Progenitor cell of endocrine pancreas (in vitro differentiated cells): ENCODE data around the gene HOOK2. TPM values are rescaled to one million over a fixed set of nuclear protein-coding genes. Genes with fewer than 3 reads are reported as not detected.
A peak's percentile ranks its signal among the peaks of the same experiment; 100 is the strongest.

ENCODE experiments used
- DNase-seq: peaks from one replicate; pipeline ENCODE4 v3.0.0; 2021; ENCODE audit warnings: low spot score; ENCODE audit not compliant: unreplicated experiment
- H3K27ac Mint-ChIP-seq: 2 replicates; pipeline ENCODE4 v1.8.0; 2021; ENCODE audit warnings: mild to moderate bottlenecking, moderate library complexity, mixed read lengths
- H3K27me3 Mint-ChIP-seq: 2 replicates; pipeline ENCODE4 v1.8.0; 2021; ENCODE audit warnings: mixed read lengths
- H3K36me3 Mint-ChIP-seq: 2 replicates; pipeline ENCODE4 v1.8.0; 2022; ENCODE audit warnings: mixed read lengths; ENCODE audit not compliant: insufficient read depth
- H3K4me1 Mint-ChIP-seq: 2 replicates; pipeline ENCODE4 v1.8.0; 2021; ENCODE audit warnings: low read depth, mixed read lengths
- H3K4me3 Mint-ChIP-seq: 2 replicates; pipeline ENCODE4 v1.8.0; 2021; ENCODE audit warnings: low read depth, mild to moderate bottlenecking, moderate library complexity, mixed read lengths
- H3K9me3 Mint-ChIP-seq: 2 replicates; pipeline ENCODE4 v1.8.0; 2021; ENCODE audit warnings: low read depth, mixed read lengths
- total RNA-seq: library from RNA; stranded (reverse); gene quantifications from 2 replicates; pipeline ENCODE4 v1.2.1, GENCODE V29; 2021
- TF ChIP-seq, protein P1 (sequence below): fragments of 200-600 bp; sonication (generic); IDR thresholded peaks from one replicate; pipeline ENCODE4 v1.5.0; 2021; ENCODE audit warnings: antibody characterized with exemption, mild to moderate bottlenecking; ENCODE audit not compliant: unreplicated experiment

The HOOK2 gene
- total RNA-seq, 1 donor from 2014 or later: 115 TPM

DNA sequence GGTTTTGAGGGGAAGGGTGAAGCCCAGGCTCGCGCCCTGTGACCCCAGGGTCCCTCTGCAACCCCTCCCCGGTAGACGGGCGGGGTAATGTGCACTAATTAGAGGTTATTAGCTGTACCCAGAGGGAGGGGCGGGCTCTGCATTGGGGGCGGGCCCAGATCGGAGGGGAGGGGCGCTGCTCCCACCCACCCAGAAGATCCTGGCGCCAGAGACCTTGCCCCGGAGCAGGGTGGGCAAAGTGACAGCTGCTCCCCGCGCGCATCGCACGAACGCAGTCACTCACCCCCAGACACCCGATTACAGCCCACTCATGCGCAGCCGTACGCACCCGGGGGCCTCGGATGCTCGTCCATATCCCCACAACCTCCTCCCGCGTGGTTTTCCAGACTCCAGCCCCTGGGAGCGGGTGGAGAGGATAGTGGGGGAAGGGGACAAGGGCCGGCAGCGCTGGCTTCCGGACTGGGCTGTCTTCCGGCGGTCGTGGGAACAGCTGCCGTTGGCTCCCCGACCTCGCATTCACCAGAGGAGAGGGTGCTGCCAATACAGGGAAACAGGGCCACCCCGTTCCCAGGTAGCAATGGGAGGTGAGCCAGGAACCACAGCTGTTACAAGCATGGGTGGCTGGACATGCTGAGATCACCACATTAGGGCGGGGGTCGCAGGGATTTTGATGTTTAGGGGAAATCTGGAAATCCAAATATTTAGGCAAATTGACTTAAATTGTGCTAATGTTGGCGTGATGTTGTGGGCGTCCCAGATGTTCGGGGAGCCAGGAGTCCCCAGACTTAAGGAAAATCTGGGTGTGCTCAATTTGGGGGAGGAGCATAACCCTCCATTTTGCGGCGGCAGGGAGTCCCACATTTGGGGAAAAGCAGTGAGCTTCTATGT lies 2.9 kb upstream of the HOOK2 start:
- H3K9me3 Mint-ChIP-seq: no peaks in the 10 kb centered on the region
- no peak for DNase-seq

DNA sequence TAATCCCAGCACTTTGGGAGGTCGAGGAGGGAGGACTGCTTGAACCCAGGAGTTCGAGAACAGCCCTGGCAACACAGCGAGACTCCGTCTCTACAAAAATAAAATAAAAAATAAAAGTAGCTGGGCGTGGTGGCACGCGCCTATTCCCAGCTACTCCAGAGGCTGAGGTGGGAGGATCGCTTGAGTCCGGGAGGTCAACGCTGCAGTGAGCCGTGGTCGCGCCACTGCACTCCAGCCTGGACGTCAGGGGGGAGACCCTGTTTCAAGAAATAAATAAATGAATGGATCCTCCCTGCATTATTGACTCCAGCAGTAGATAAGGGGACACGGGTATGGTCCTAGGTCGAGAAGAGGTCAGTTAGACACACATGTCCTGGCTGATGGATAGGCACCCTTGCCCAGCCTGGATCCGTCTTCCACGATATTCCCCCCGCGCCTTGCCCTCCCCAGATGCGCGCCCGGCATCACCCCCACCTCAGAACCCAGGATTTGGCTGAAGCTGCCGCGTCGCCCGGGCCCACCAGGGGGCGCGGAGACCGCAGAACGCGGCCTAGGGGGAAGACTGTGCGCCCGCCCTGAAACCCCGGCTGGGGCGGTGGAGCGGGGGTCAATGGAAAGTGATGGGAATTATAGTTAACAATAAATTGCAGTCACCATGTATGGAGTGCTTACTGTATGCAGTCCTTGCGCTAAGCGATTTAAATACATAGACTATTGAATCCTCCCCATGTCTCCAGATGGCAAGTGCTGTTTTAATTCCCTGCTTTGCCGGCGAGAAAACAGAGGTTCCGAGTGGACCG lies 2.1 kb upstream of the HOOK2 start:
- peak; percentile 76 for DNase-seq
- H3K27ac Mint-ChIP-seq: peak overlapping the region; percentile 52
- H3K27me3 Mint-ChIP-seq: peaks cover 11% of the 10 kb centered on the region
- H3K4me3 Mint-ChIP-seq: peak overlapping the region; percentile 74
- no peaks in the 10 kb centered on the region for H3K9me3 Mint-ChIP-seq
- H3K36me3 Mint-ChIP-seq: peaks cover 4% of the 10 kb centered on the region
- TF ChIP-seq, protein P1, sequence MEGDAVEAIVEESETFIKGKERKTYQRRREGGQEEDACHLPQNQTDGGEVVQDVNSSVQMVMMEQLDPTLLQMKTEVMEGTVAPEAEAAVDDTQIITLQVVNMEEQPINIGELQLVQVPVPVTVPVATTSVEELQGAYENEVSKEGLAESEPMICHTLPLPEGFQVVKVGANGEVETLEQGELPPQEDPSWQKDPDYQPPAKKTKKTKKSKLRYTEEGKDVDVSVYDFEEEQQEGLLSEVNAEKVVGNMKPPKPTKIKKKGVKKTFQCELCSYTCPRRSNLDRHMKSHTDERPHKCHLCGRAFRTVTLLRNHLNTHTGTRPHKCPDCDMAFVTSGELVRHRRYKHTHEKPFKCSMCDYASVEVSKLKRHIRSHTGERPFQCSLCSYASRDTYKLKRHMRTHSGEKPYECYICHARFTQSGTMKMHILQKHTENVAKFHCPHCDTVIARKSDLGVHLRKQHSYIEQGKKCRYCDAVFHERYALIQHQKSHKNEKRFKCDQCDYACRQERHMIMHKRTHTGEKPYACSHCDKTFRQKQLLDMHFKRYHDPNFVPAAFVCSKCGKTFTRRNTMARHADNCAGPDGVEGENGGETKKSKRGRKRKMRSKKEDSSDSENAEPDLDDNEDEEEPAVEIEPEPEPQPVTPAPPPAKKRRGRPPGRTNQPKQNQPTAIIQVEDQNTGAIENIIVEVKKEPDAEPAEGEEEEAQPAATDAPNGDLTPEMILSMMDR: peak; percentile 97
- H3K4me1 Mint-ChIP-seq: peaks cover 13% of the 10 kb centered on the region

More for the DNA sequence above, 2.9 kb upstream of the HOOK2 start:
- TF ChIP-seq, protein P1: no peak
- Mint-ChIP-seq H3K4me1 (peaks cover 13% of the 10 kb centered on the region), H3K27ac (peak overlapping the region; percentile 11), H3K4me3 (peak overlapping the region; percentile 74), H3K27me3 (peaks cover 11% of the 10 kb centered on the region), H3K36me3 (peaks cover 4% of the 10 kb centered on the region)

DNA sequence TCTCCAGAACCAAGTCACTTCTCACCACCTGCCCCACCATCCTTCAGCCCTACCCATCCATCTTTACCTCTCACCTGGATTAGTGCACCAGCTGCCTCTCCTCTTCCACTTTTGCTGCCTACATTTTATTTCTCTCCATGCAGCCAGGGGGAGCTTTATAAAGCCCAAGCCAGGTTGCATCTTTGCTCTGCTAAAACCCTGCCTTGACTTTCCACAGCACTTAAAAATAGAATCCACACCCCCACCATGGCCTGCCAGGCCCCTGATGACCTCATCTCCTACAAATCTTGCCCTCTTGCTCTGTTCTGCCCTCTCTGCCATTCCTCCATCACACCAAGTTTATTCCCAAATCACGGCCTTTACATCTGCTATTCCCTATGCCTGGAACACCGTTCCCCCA lies 1.8 kb downstream of the HOOK2 start:
- Mint-ChIP-seq H3K27ac (no peak overlapping the region), H3K36me3 (peaks cover 4% of the 10 kb centered on the region), H3K27me3 (peaks cover 3% of the 10 kb centered on the region), H3K4me1 (peaks cover 12% of the 10 kb centered on the region), H3K4me3 (peak overlapping the region; percentile 45), H3K9me3 (no peaks in the 10 kb centered on the region)
- DNase-seq: no peak
- TF ChIP-seq, protein P1: no peak

DNA sequence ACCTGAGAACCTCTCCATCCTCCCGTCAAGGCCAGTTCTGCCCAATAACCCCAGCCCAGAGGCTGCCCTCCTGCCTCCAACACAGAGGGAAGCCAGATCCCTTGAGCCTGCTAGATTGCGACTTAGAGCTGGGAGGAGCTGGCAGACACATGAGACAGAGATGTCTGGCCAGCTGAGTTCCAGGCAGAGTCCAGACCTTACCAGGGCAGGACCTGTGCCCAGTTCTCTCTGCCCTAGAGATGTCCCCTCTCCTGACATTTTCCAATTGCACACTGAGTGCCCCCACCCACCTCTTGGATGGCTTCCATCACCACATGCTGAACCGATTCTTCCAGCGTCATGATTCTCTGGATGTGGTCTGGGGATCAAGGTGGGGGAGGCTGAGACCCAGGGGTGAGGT lies 3.0 kb downstream of the HOOK2 start:
- Mint-ChIP-seq H3K4me1 (peaks cover 7% of the 10 kb centered on the region), H3K4me3 (no peak overlapping the region), H3K9me3 (no peaks in the 10 kb centered on the region), H3K27ac (no peak overlapping the region), H3K36me3 (peaks cover 8% of the 10 kb centered on the region), H3K27me3 (no peaks in the 10 kb centered on the region)
- TF ChIP-seq, protein P1: no peak
- no peak for DNase-seq

DNA sequence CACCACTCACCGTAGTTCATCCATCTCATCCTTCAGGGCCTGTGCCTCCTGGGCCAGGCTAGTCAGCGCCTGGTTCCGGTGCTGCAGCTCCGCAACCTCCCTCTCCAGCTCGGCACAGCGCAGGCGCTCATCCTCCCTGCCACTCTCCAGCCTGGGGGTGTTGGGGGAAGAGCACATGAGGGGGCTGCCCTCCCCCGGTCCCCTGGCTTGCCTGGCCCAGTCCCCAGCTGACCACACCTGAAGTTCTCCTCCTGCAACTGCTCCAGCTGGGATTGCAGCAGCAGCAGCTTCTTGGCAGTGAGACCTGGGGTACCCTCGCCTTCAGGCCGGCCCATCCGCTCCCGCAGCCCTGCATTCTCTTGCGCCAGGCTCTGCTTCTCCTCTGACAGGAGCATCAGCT lies 4.4 kb downstream of the HOOK2 start:
- Mint-ChIP-seq H3K27ac (no peak overlapping the region), H3K27me3 (no peaks in the 10 kb centered on the region), H3K9me3 (no peaks in the 10 kb centered on the region), H3K36me3 (peaks cover 11% of the 10 kb centered on the region), H3K4me3 (no peak overlapping the region), H3K4me1 (peaks cover 7% of the 10 kb centered on the region)
- TF ChIP-seq, protein P1: no peak
- no peak for DNase-seq
